NT2/D1 (cell line): Measurements from ENCODE around the gene TCEAL5.
"Not testable (repeated sequence)": the region's sequence is repeated elsewhere in the genome, so short reads cannot be mapped to it uniquely, and the experiment has no call there.

ENCODE experiments used
- DNase-seq: peaks from one replicate; pipeline ENCODE4 v3.0.0-alpha.2; 2011; ENCODE audit warnings: low read depth, low spot score
- H3K27me3 ChIP-seq: 2 replicates; pipeline ENCODE4 v1.6.0; 2011; ENCODE audit warnings: mild to moderate bottlenecking; ENCODE audit not compliant: insufficient read length, insufficient read depth
- H3K36me3 ChIP-seq: 2 replicates; pipeline ENCODE4 v1.6.1; 2011; ENCODE audit warnings: mild to moderate bottlenecking, low read length, mixed read lengths; ENCODE audit not compliant: insufficient read depth, insufficient read length
- H3K4me1 ChIP-seq: 2 replicates; pipeline ENCODE4 v1.5.1; 2011; ENCODE audit not compliant: insufficient read depth, insufficient read length
- H3K4me3 ChIP-seq: 2 replicates; pipeline ENCODE4 v1.5.1; 2011; ENCODE audit warnings: low read depth; ENCODE audit not compliant: insufficient read length
- H3K9ac ChIP-seq: 2 replicates; pipeline ENCODE4 v1.6.0; 2011; ENCODE audit warnings: low read depth; ENCODE audit not compliant: insufficient read length
- H3K9me3 ChIP-seq: 2 replicates; pipeline ENCODE4 v1.5.1; 2011; ENCODE audit warnings: mild to moderate bottlenecking, low read length; ENCODE audit not compliant: insufficient read depth
- SUZ12 ChIP-seq: IDR thresholded peaks from 2 replicates; pipeline ENCODE4 v1.6.1; 2011; ENCODE audit not compliant: insufficient read length, insufficient read depth; ENCODE audit errors: extremely low read depth
- YY1 ChIP-seq: IDR thresholded peaks from 2 replicates; pipeline ENCODE4 v1.6.1; 2011; ENCODE audit not compliant: insufficient read length, insufficient read depth
- ZNF274 ChIP-seq: IDR thresholded peaks from 2 replicates; pipeline ENCODE4 v1.6.1; 2011; ENCODE audit warnings: mild to moderate bottlenecking, low read depth, low read length

Gene TCEAL5

GRCh38 chrX:103233263-103233662 is 43.3 kb downstream of the TCEAL5 start:
- TF ChIP-seq YY1 = no peak
- no peak for TF ChIP-seq ZNF274
- no peak for TF ChIP-seq SUZ12
- Histone ChIP-seq H3K9ac (no peak overlapping the region), H3K9me3 (no peaks in the 10 kb centered on the region), H3K4me1 (no peaks in the 10 kb centered on the region), H3K36me3 (no peaks in the 10 kb centered on the region), H3K4me3 (no peak overlapping the region), H3K27me3 (no peaks in the 10 kb centered on the region)
- DNase-seq = no peak

DNA sequence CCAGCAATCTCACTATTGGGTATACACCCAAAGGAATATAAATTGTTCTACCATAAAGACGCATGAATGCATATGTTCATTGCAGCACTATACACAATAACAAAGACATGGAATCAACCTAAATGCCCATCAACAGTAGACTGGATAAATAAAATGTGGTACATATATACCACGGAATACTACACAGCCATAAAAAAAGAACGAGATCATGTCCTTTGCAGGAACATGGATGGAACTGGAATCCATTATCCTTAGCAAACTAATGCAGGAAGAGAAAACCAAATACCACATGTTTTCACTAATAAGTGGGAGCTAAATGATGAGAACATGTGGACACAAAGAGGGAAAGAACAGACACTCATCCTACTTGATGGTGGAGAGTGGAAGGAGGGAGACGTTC is 50.6 kb downstream of the TCEAL5 start:
- not testable (repeated sequence) for H3K36me3 ChIP-seq, H3K4me1 ChIP-seq, H3K27me3 ChIP-seq, H3K9me3 ChIP-seq, H3K9ac ChIP-seq, H3K4me3 ChIP-seq, DNase-seq
